SK-N-MC (cell line): ENCODE measurements around the gene PARVB.

ENCODE experiments used
- EZH2 ChIP-seq: fragments of 200-600 bp; sonication (generic); IDR thresholded peaks from one replicate; pipeline ENCODE4 v1.6.1; 2017; ENCODE audit warnings: antibody characterized with exemption
- POLR2AphosphoS5 ChIP-seq: IDR thresholded peaks from 2 replicates; pipeline ENCODE4 v1.6.1; 2012; ENCODE audit warnings: mild to moderate bottlenecking, low read depth, low read length, borderline replicate concordance

- TF ChIP-seq EZH2 = no peak
- TF ChIP-seq POLR2AphosphoS5 = no peak
These were observed 4.0 kb downstream of the PARVB start for GRCh38 chr22:44028091-44028490.
